Measurements from ENCODE around the gene ALAS1.
A peak's percentile ranks its signal among the peaks of the same experiment; 100 is the strongest.

ALAS1 gene

DNA sequence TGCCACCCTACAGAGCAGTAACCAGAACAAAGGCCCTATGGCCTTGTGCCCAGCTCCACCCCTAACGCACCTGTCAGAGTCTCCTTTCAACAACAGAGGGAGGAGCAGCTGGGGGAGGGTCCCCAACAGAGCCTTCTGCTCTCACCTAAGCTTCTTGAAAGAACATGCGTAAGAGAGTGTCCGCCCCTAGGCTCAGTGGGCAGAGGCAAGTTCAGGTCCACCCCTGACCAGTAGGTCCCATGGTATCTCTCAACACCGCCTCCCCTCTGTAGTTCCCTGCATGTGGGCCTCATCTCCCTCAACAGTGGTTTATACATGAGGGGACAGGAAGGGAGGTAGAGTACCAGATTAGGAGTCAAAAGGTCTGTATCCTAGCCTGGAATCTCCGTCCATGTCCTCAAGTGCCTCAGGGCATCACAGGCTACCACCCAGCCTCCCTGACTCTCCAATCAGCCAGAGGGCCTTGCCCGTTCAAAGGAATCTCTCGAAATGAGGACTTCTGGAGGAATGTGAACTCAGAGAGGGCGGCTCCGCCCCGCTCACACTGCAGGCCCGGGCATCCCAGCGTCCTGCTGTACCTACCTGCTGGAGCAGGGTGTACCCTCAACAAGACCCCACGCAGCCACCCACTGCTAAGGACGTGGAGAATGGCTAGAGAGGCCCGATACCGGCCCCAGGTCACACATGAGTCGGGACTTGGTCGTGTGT lies 44.4 kb upstream of the ALAS1 start:
- in situ Hi-C loops (cut with HindIII; ENCODE audit: low pct_ligation_motif_present, low sequenced_read_pairs): no loop called here
- peak; percentile 2 for DNase-seq
- peak overlapping the region; percentile 84 for H3K4me3 ChIP-seq (ENCODE audit: low read depth, low read length)
- TF ChIP-seq, protein P1, sequence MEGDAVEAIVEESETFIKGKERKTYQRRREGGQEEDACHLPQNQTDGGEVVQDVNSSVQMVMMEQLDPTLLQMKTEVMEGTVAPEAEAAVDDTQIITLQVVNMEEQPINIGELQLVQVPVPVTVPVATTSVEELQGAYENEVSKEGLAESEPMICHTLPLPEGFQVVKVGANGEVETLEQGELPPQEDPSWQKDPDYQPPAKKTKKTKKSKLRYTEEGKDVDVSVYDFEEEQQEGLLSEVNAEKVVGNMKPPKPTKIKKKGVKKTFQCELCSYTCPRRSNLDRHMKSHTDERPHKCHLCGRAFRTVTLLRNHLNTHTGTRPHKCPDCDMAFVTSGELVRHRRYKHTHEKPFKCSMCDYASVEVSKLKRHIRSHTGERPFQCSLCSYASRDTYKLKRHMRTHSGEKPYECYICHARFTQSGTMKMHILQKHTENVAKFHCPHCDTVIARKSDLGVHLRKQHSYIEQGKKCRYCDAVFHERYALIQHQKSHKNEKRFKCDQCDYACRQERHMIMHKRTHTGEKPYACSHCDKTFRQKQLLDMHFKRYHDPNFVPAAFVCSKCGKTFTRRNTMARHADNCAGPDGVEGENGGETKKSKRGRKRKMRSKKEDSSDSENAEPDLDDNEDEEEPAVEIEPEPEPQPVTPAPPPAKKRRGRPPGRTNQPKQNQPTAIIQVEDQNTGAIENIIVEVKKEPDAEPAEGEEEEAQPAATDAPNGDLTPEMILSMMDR (IDR thresholded peaks at IDR 0.05; ENCODE audit: low read depth, low read length, missing control alignments): peak; percentile 11
- H3K27me3 ChIP-seq (replicated peaks): no peaks in the 10 kb centered on the region
- no peaks in the 10 kb centered on the region for H3K36me3 ChIP-seq (replicated peaks)
- H3K27ac ChIP-seq: no peak overlapping the region

DNA sequence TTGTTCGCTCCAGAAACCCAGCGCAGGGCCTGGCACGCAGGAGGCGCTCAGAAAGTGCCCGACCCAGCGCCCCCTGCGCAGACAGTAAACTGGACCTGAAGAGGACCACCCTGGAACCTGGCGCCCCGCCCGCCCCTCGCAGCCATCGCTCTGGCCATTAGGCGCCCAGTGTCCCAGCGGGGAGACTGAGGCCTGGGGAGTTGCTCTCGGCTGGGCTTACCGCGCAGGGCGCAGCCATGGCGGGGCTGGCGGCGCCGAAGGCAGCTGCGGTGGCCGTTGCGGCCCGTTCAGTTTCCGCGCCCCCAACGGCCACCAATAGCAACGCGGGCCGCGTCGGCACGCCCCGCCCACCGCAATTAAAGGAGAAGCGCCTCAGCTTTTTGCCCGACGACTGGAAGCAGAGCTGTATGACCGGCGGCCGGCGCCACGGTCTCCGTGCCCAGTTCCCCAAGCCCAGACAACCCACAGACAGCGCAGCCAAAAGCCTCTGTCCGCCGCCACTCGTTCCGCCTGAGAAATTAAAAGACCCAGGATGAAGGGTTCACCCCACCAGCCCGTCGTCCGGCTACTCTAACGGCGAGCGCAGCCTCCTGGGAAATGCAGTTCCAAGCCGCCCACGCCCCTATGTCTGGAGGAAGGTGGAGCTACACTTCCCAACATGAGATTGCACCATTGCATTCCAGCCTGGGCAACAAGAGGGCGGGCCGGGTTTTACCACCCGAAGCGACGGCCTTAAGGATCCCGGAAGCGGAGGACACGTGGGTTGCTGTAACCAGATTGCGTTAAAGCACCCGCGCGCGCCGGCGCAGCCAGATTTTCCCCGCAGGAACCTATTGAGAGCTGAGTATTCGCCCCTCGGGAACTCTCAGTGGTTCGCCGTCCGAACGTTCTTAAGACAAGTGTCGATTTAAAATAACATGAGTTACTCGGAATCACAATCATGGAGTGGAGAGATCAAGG lies 43.5 kb upstream of the ALAS1 start, which contains the start of gene POC1A:
TSS of gene POC1A (minus strand) at position 289 of the 960 bp plus-strand sequence. CDS start at position 238, 51 bp downstream.
- no peaks in the 10 kb centered on the region for H3K27me3 ChIP-seq (replicated peaks)
- peak within 1 kb of the TSS; percentile 81 for H3K27ac ChIP-seq
- H3K4me3 ChIP-seq (ENCODE audit: low read depth, low read length): peak within 1 kb of the TSS; percentile 84
- DNase-seq: peak; percentile 99
- no peaks in the 10 kb centered on the region for H3K36me3 ChIP-seq (replicated peaks)
- TF ChIP-seq, protein P1 (IDR thresholded peaks at IDR 0.05; ENCODE audit: low read depth, low read length, missing control alignments): no peak
- in situ Hi-C loops (cut with HindIII; ENCODE audit: low pct_ligation_motif_present, low sequenced_read_pairs): no loop called here

DNA sequence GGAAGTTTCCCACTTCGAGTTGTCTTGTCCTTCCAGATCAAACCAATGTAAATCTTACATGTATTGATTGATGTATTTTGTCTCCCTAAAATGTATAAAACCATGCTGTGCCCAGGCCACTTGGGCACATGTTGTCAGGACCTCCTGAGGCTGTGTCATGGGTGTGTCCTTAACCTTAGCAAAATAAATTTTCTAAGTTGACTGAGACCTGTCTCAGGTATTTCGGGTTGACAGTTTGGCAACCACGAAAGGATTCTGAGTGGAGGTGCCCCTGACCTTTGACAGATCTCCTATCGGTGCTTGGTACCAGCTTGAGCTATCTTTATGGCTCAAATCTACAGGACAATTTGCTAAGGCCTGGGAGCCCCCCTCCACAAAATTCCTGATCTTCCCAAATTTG lies 42.0 kb upstream of the ALAS1 start:
- in situ Hi-C loops (cut with HindIII; ENCODE audit: low pct_ligation_motif_present, low sequenced_read_pairs): no loop called here

DNA sequence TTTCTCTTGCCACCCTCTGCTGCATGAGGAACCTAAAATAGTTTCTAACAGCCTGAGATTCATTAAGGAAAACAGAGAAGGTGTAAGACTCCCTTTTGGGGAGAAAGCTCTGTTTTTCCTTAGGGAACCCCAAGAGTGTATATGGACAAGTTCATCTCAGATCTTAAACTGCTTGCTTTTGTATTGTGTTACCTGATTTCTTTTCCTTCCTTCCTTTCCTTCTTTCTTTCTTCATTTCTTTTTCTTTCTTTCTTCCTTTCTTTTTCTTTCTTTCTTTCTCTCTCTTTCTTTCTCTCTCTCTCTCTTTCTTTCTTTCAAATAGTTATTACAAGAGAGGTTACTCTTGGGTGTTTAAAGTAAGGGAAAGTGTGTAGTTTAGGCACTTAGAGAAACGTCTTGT lies 38.5 kb upstream of the ALAS1 start:
- H3K27ac ChIP-seq: no peak overlapping the region
- no peak overlapping the region for H3K4me3 ChIP-seq (ENCODE audit: low read depth, low read length)
- TF ChIP-seq, protein P1 (IDR thresholded peaks at IDR 0.05; ENCODE audit: low read depth, low read length, missing control alignments): no peak
- no peaks in the 10 kb centered on the region for H3K27me3 ChIP-seq (replicated peaks)
- in situ Hi-C loops (cut with HindIII; ENCODE audit: low pct_ligation_motif_present, low sequenced_read_pairs): no loop called here
- no peaks in the 10 kb centered on the region for H3K36me3 ChIP-seq (replicated peaks)
- no peak for DNase-seq

More for the DNA sequence above, 42.0 kb upstream of the ALAS1 start:
- Histone ChIP-seq H3K4me3 (ENCODE audit: low read depth, low read length) (no peak overlapping the region), H3K27ac (no peak overlapping the region), H3K36me3 (replicated peaks) (no peaks in the 10 kb centered on the region), H3K27me3 (replicated peaks) (no peaks in the 10 kb centered on the region)
- no peak for DNase-seq
- TF ChIP-seq, protein P1 (IDR thresholded peaks at IDR 0.05; ENCODE audit: low read depth, low read length, missing control alignments): no peak

DNA sequence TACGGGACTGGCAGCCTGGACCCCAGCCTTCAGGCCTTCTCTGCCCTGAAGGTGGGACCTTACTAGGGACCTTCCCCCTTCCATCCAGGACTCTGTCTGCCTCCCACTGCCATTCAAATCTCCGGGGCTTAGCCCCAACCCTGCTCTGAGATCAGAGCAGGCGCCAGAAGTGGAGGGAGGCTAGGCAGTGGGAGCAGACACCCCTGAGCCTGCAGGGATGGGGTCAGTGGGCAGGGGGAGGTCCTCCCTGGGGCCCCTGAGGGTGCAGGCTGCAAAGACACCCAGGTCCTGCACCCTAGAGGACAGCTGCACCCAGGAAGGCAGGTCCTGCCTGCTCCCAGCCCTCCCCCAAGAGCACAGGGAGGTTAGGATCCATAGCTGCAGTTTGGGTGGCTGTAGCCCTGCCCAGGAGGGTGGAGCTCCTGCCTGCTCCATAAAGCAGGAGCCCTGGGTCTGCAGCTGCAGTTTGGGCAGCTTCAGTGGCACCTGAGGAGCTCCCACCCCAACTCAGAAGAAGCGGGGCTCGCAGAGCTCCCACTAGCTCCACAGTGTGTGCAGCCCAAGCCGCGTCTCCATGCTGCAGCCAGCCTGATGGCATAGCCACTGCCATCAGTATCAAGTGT lies 35.6 kb upstream of the ALAS1 start:
- no peaks in the 10 kb centered on the region for H3K27me3 ChIP-seq (replicated peaks)
- no peaks in the 10 kb centered on the region for H3K36me3 ChIP-seq (replicated peaks)
- no peak overlapping the region for H3K4me3 ChIP-seq (ENCODE audit: low read depth, low read length)
- no peak overlapping the region for H3K27ac ChIP-seq
- no peak for DNase-seq
- in situ Hi-C loops (cut with HindIII; ENCODE audit: low pct_ligation_motif_present, low sequenced_read_pairs): no loop called here
- TF ChIP-seq, protein P1 (IDR thresholded peaks at IDR 0.05; ENCODE audit: low read depth, low read length, missing control alignments): no peak

Data from brain microvascular endothelial cell (primary cell).